Activated CD4-positive, alpha-beta T cell treated with anti-CD3 and anti-CD28 coated beads for 36 hours (primary cell): ENCODE measurements around the gene MSI1. TPM values are rescaled to one million over a fixed set of nuclear protein-coding genes. Genes with fewer than 3 reads are reported as not detected.

Experiments
- ATAC-seq: fragments of 200-7000 bp; cut with Tn5 transposase; one replicate; pipeline ENCODE4 v1.10.0; 2021; ENCODE audit warnings: mild to moderate bottlenecking, moderate library complexity
- CTCF ChIA-PET: fragments of 350-600 bp; sonication (Branson Sonifier 250); formaldehyde crosslinking; loops from one replicate; lab custom pipeline; 2021; ENCODE audit warnings: antibody characterized with exemption; lab: Charles Lee
- POLR2A ChIA-PET: fragments of 350-600 bp; sonication (Branson Sonifier 250); formaldehyde crosslinking; loops from one replicate; lab custom pipeline; 2021; ENCODE audit warnings: antibody characterized with exemption, inconsistent platforms; lab: Charles Lee
- DNase-seq: peaks from one replicate; pipeline ENCODE4 v3.0.0-alpha.2; 2020
- H3K27ac Mint-ChIP-seq: one replicate; pipeline ENCODE4 v1.8.0; 2021; ENCODE audit warnings: mixed read lengths
- H3K27me3 Mint-ChIP-seq: one replicate; pipeline ENCODE4 v1.8.0; 2021; ENCODE audit warnings: mixed read lengths
- H3K36me3 Mint-ChIP-seq: one replicate; pipeline ENCODE4 v1.8.0; 2021; ENCODE audit warnings: low read depth, mixed read lengths
- H3K4me1 Mint-ChIP-seq: one replicate; pipeline ENCODE4 v1.8.0; 2021; ENCODE audit warnings: mixed read lengths
- H3K4me3 Mint-ChIP-seq: one replicate; pipeline ENCODE4 v1.8.0; 2021; ENCODE audit warnings: mild to moderate bottlenecking, moderate library complexity, mixed read lengths
- H3K9me3 Mint-ChIP-seq: one replicate; pipeline ENCODE4 v1.8.0; 2021; ENCODE audit warnings: low read depth, mixed read lengths
- intact Hi-C, 2 experiments: fragments of 100-400 bp; cut with DNase I in 1 of 2; cut with micrococcal nuclease in 1 of 2; formaldehyde crosslinking; loops; one replicate each; pipeline versions ENCODE4 v1.14.2 to v1.15.1; 2022 to 2024; cut with DNase I, micrococcal nuclease
- total RNA-seq, 2 experiments: library from RNA; stranded (reverse); gene quantifications; one replicate each; pipeline ENCODE4 v1.2.3, GENCODE V29; 2021

MSI1 gene
- total RNA-seq: 1 to 10 TPM in 1 of 2 experiments, under 1 TPM in 1; 0.96 to 1.3 TPM

DNA sequence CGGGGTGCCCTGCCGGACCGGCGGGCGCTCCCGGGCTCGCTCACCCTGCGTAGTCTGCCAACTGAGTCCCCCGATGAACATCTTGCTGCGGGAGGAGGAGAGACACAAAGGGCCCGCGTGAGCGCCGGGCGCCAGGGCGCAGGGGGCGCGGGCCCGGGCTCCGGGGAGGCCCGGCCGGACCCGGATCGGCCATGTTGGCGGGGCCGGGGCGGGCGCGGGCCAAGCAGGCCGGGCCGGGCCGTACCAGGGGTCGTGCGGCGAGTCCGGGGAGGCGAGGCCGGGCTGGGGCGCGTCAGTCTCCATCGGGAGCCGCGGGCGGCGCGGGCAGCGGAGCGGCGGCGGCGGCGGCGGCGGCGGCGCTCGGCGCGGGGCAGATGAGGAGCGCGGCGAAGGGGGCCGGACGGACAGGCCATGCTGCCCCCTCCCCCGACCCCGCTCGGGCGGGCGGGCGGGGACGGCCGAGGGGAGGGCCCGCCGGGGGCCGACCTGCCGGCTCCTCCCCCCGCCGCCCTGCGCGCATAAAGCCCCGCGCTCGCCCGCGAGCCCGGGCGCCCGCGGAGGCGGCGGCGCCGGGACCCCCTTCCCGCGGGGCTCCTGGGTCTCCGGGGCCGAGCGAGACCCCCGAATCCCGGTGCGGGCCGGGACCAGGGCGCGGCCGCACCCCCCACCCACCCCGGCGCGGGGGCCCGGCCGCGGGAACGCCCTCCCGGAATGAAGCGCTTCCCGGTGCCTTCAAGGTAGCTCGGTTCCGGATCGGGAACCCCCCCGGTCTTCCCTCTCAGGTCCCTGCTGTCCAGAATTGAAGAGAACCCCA is at the start of gene MSI1:
Gene MSI1 (minus strand): TSS at position 376 of the 814 bp plus-strand sequence. CDS start 73 bp downstream, at position 303.
- H3K27ac Mint-ChIP-seq: no peak within 1 kb of the TSS
- ATAC-seq (peak; percentile 33), DNase-seq (peak; percentile 29)
- H3K36me3 Mint-ChIP-seq: no peaks in the 10 kb centered on the region
- ChIA-PET POLR2A (no interaction called here), CTCF (no interaction called here)
- intact Hi-C loops: no loop called here
- peaks cover 63% of the 10 kb centered on the region for H3K27me3 Mint-ChIP-seq
- H3K4me3 Mint-ChIP-seq: peak within 1 kb of the TSS; percentile 59
- no peaks in the 10 kb centered on the region for H3K9me3 Mint-ChIP-seq
- H3K4me1 Mint-ChIP-seq: peaks cover 16% of the 10 kb centered on the region

DNA sequence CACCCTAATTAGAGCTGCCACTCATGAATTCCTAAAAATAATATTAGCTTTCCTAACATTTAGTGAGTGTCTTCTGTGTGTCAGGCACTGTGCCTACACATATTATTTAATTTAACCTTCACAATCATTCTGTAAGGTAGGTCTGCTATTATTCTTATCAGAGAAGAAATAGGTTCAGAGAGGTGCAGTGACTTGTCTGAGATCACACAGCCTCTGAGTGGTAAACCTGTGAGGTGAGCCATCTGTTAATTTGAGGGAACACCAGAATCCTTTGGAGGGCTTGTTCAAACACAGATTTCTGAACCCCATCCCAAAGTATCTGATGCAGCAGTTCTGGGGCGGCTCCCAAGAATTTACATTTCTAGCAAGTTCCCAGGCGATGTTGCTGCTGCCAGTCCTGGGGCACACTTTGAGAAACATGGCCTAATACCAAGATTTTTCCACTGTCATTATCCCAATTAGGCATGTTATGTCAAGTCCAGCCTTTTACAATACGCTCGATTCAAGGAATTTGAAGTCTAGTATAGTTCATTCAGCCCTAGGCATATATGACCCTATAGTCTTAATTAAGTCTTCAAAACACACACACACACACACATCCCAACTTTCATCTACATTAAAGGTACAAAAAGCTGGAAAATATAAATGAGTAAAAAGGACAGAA is 49.1 kb upstream of the MSI1 start:
- POLR2A ChIA-PET: no interaction called here
- Mint-ChIP-seq H3K27me3 (peaks cover 2% of the 10 kb centered on the region), H3K27ac (no peak overlapping the region), H3K4me3 (no peak overlapping the region), H3K4me1 (no peaks in the 10 kb centered on the region), H3K36me3 (no peaks in the 10 kb centered on the region), H3K9me3 (no peaks in the 10 kb centered on the region)
- intact Hi-C loops: no loop called here
- CTCF ChIA-PET: interaction anchor here (1.0 to 1.2 kb wide), 2 partner anchors 11 to 14 kb away, joined by 3 to 4 read pairs; no protein-coding TSS in a partner anchor
- DNase-seq: no peak
- ATAC-seq: no peak

DNA sequence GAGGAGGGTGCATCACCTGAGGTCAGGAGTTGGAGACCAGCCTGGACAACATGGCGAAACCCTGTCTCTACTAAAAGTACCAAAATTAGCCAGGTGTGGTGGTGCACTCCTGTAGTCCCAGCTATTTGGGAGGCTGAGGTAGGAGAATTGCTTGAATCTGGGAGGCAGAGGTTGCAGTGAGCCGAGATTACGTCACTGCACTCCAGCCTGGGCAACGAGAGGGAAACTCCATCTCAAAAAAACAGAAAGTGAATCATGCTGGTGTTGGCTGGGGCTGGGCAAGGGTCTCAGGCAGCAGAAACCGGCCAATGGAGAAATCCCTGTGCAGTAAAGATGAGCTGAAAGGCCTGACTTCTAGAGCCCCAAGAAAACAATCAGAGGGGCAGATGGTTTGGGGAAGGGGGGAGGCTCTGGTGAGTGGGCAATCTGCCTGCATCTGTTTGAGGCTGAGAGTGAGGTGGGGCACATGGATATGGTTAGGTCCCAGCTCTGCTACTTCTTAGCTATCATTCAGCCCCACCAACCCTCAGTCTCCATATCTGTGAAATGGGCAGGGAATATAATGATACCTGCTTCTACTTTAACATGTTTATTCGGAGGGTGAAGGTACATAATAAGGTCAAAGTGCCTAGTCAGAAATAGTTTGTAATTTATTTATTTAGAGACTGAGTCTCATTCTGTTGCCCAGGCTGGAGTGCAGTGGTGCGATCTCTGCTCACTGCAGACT is 47.7 kb upstream of the MSI1 start:
- Mint-ChIP-seq H3K9me3 (no peaks in the 10 kb centered on the region), H3K36me3 (no peaks in the 10 kb centered on the region), H3K27me3 (peaks cover 2% of the 10 kb centered on the region), H3K4me1 (no peaks in the 10 kb centered on the region), H3K27ac (no peak overlapping the region), H3K4me3 (no peak overlapping the region)
- ATAC-seq (no peak), DNase-seq (no peak)
- POLR2A ChIA-PET: no interaction called here
- intact Hi-C loops: no loop called here
- CTCF ChIA-PET: interaction anchor here (0.7 kb wide), 1 partner anchor 13 kb away, joined by 3 read pairs; no protein-coding TSS in a partner anchor

DNA sequence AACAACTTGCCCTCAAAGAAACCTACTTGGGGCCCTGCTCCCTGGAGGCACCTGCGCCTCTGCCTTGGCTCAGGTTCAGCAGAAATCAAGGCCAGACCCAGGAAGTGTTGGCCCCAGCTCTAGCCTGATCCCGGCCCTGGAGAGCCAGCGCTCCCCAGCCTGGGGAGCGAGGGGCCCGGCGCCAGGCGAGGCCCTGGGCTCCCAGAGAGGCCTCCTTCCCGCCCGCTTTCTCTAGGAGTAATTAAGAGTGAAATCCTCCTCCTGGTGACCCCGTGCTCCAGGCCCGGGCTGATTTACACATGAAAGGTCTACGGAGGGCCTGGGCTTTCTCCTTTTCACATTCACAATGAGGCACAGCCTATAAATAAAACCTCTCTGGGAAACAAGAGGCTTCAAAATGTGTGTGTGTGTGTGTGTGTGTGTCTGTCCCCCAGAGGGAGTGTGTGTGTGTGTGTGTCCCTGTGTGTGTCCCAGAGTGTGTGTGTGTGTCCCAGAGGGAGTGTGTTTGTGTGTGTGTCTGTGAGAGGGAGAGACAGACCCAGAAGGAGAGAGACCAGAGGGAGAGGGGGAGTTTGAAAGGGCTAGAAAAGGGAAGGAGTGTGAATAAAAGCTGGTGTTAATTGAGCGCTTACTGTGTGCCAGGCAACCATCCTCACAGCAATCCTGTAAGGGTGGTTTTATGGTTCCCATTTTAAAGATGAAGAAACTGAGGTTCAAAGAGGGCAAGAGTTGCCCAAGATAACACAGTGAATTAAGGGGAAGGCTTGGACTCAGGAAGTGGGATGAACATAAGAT is 45.1 kb upstream of the MSI1 start:
- no peak overlapping the region for H3K27ac Mint-ChIP-seq
- no peaks in the 10 kb centered on the region for H3K4me1 Mint-ChIP-seq
- intact Hi-C loops: no loop called here
- H3K36me3 Mint-ChIP-seq: no peaks in the 10 kb centered on the region
- no peaks in the 10 kb centered on the region for H3K9me3 Mint-ChIP-seq
- ATAC-seq (no peak), DNase-seq (no peak)
- ChIA-PET CTCF (interaction anchor here (0.6 kb wide), 2 partner anchors 8 to 105 kb away, joined by 3 to 4 read pairs; no protein-coding TSS in a partner anchor), POLR2A (no interaction called here)
- no peak overlapping the region for H3K4me3 Mint-ChIP-seq
- peaks cover 2% of the 10 kb centered on the region for H3K27me3 Mint-ChIP-seq

DNA sequence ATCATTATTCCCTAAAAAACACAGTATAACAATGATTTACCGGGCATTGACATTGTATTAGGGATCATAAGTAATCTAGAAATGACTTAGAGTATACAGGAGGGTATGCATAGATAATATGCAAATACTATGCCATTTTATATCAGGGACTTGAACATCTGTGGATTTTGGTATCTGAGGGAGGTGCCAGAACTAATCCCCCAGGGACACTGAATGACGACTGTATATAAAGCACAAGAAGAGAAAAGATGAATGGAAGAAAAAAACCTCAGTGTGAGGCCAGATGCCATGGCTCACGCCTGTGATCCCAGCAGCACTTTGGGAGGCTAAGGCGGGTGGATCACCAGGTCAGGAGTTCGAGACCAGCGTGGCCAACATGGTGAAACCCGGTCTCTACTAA is 43.5 kb upstream of the MSI1 start:
- ChIA-PET POLR2A (no interaction called here), CTCF (no interaction called here)
- Mint-ChIP-seq H3K4me3 (no peak overlapping the region), H3K9me3 (no peaks in the 10 kb centered on the region), H3K36me3 (no peaks in the 10 kb centered on the region), H3K4me1 (no peaks in the 10 kb centered on the region), H3K27ac (no peak overlapping the region), H3K27me3 (peaks cover under 1% of the 10 kb centered on the region)
- ATAC-seq: no peak
- DNase-seq: no peak
- intact Hi-C loops: no loop called here

DNA sequence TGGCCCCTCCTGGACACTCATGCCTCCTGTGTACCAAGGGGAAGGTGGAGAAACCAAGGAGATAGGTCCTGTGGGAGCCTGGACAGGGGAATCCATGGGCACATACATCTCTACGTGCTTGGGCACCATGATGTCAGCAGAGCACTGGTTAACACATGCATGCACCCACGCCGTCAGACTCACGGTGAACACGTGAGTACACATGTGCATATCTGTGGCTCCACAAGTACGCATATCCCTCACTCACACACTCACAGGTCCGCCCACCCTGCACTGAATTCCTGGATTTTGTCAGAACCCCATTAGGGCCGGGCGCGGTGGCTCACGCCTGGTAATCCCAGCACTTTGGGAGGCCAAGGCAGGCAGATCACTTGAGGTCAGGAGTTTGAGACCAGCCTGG is 39.8 kb upstream of the MSI1 start:
- ChIA-PET POLR2A (no interaction called here), CTCF (no interaction called here)
- H3K27ac Mint-ChIP-seq: no peak overlapping the region
- H3K4me3 Mint-ChIP-seq: no peak overlapping the region
- H3K36me3 Mint-ChIP-seq: no peaks in the 10 kb centered on the region
- H3K4me1 Mint-ChIP-seq: no peaks in the 10 kb centered on the region
- DNase-seq (no peak), ATAC-seq (no peak)
- intact Hi-C loops: no loop called here
- no peaks in the 10 kb centered on the region for H3K9me3 Mint-ChIP-seq
- H3K27me3 Mint-ChIP-seq: no peaks in the 10 kb centered on the region

DNA sequence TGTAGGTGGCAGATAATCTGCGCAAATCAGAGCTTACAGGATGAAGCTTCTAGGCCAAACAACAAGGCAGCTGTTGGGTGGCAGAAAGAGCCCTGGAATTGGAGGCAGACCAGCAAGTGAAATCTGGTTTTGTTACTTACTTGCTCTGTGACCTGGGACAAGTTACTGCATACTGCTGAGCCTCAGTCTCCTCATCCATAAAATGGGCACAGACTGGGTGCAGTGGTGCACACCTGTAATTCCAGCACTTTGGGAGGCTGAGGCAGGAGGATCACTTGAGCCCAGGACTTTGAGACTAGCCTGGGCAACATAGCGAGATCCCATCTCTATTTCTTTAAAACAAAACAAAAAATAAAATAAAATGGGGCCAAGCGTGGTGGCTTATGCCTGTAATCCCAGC is 37.6 kb upstream of the MSI1 start:
- ATAC-seq (no peak), DNase-seq (no peak)
- Mint-ChIP-seq H3K27me3 (no peaks in the 10 kb centered on the region), H3K4me3 (no peak overlapping the region), H3K4me1 (no peaks in the 10 kb centered on the region), H3K9me3 (no peaks in the 10 kb centered on the region), H3K36me3 (no peaks in the 10 kb centered on the region), H3K27ac (no peak overlapping the region)
- ChIA-PET POLR2A (no interaction called here), CTCF (no interaction called here)
- intact Hi-C loops: no loop called here

DNA sequence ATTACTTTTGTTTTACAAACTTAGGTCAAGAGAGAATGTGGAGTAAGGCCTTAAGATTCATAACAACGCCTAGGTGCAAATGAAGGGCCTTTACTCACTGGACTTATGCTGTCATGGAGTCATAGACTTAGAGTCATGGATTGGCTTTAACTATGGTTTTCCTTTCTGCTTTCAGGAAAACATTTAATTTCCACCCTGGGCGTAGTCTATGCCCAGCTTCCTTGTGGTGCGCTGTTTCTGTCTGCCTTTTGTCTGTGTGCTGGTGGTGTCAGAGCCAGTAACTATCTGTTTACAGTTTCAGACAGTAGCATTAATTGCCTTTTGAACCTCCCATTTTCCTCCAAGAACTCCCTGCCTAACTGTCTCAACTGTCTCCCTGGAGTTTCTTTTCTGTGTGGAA is 37.1 kb upstream of the MSI1 start:
- Mint-ChIP-seq H3K4me1 (no peaks in the 10 kb centered on the region), H3K9me3 (no peaks in the 10 kb centered on the region), H3K36me3 (no peaks in the 10 kb centered on the region), H3K27ac (no peak overlapping the region), H3K4me3 (no peak overlapping the region), H3K27me3 (no peaks in the 10 kb centered on the region)
- DNase-seq (no peak), ATAC-seq (no peak)
- POLR2A ChIA-PET: no interaction called here
- CTCF ChIA-PET: no interaction called here
- intact Hi-C loops: no loop called here

DNA sequence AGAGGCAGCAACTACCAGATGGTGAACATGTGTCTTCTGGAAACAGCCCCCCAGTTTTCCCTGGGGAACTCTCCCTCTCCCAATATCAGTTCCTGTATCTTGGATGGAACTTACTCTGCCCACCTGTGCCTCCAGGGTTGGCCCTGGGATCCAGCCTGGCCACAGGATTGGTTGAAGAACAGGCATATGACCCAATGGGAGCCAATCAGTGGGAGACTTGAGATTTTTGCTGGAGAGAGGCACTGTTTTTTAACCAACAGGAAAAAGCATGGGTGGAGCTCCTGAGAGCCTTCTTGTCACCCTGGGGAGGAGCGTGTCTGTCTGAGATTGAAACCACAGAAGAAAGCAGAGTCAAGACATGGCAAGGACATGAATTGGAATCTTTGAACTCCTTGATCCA is 35.3 kb upstream of the MSI1 start:
- peaks cover 4% of the 10 kb centered on the region for H3K27me3 Mint-ChIP-seq
- peaks cover 4% of the 10 kb centered on the region for H3K4me1 Mint-ChIP-seq

DNA sequence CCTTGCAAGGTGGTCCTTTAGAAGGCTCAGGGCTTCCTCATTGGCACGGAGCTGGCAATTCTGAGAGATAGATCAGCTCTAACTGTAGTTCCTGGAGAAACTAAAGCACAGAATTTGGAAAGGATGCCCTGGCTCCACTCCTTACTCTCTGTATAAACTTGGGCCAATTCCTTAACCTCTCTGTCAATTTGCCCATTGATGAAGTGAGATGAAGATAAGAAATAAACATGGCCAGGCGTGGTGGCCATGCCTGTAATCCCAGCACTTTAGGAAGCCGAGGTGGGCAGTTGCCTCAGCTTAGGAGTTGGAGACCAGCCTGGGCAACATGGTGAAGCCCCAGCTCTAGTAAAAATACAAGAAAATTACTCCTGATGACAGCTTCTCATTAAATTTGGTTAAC is 34.9 kb upstream of the MSI1 start:
- ChIA-PET CTCF (interaction anchor here (0.6 to 0.8 kb wide), 2 partner anchors 12 to 14 kb away, joined by 3 to 4 read pairs; no protein-coding TSS in a partner anchor), POLR2A (no interaction called here)
- Mint-ChIP-seq H3K36me3 (no peaks in the 10 kb centered on the region), H3K4me3 (no peak overlapping the region), H3K27ac (no peak overlapping the region), H3K4me1 (peaks cover 4% of the 10 kb centered on the region), H3K9me3 (peaks cover 3% of the 10 kb centered on the region), H3K27me3 (peaks cover 4% of the 10 kb centered on the region)
- intact Hi-C loops: no loop called here
- DNase-seq: no peak
- ATAC-seq: no peak

More for the DNA sequence above, 35.3 kb upstream of the MSI1 start:
- H3K36me3 Mint-ChIP-seq: no peaks in the 10 kb centered on the region
- H3K4me3 Mint-ChIP-seq: no peak overlapping the region
- peaks cover 3% of the 10 kb centered on the region for H3K9me3 Mint-ChIP-seq
- H3K27ac Mint-ChIP-seq: no peak overlapping the region
- ATAC-seq: no peak
- intact Hi-C loops: no loop called here
- no peak for DNase-seq
- CTCF ChIA-PET: interaction anchor here (0.6 to 0.8 kb wide), 2 partner anchors 12 to 13 kb away, joined by 3 to 4 read pairs; no protein-coding TSS in a partner anchor
- POLR2A ChIA-PET: no interaction called here

DNA sequence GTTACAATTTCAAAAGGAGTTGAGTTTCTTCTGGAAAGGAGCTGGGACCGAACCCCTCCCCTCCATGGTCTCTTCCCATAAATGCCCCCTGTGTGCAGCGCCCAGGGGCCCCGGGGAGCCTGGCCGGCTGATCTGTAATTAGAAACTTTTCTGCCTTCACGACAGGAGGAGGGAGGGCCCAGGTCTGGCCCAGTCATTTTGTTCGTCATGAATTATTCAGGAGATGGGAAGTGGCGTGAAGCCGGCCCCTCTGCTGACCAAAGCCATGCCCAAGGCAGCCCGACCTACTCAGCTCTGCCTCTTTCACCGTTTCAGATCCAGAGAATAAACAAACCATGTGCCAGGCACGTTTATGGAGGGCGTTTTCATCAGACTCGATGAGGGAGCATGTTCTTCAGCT is 33.3 kb upstream of the MSI1 start:
- DNase-seq (no peak), ATAC-seq (no peak)
- H3K9me3 Mint-ChIP-seq: peaks cover 3% of the 10 kb centered on the region
- POLR2A ChIA-PET: interaction anchor here (0.6 kb wide), 1 partner anchor 110 kb away, joined by 7 read pairs; no protein-coding TSS in a partner anchor
- H3K4me1 Mint-ChIP-seq: peaks cover 4% of the 10 kb centered on the region
- CTCF ChIA-PET: interaction anchor here (0.7 kb wide), 1 partner anchor 37 kb away, joined by 3 read pairs; no protein-coding TSS in a partner anchor
- H3K36me3 Mint-ChIP-seq: no peaks in the 10 kb centered on the region
- H3K4me3 Mint-ChIP-seq: no peak overlapping the region
- intact Hi-C loops: no loop called here
- H3K27ac Mint-ChIP-seq: no peak overlapping the region
- peaks cover 10% of the 10 kb centered on the region for H3K27me3 Mint-ChIP-seq
